ENCODE data around the gene TMEM229B.

TMEM229B gene

DNA sequence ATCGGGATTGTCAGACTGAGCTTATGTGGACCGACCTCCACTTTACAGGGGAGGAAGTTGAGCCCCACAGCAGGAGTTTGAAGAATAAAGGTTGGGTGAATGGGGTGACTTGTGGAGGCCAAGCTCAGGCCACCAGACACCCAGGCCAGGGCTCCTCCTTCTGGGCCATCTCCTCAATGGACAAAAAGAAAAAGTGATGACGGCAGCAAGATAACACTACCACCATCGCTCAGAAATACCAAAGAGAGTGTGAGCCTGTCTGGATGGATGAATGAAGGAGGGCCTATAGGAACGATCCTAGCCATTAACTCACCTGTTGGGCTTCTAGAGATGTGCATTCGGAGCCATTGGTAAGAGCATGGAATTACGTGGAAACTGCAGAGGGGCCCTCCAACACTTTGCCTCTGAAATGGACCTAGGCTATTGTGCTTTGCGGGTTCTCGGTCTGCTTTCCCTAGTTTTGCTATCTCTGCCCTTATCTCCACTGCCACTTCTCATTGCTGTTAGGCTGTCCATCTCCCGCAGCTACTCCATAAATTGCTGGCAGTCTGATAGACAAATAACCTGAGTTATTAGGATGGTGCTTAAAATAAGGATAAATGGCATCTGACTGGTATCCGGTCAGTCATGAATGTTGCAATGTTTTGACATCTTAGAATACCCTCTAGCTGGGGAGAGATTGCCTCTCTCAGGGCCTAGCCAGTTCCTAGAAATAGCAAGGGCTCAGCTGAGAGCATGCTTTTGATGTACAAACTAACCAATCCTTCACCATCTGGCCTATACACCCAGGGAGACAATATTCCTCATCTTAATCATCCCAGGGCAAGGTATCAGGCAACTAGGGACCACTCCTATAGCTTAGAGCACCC lies 66.9 kb downstream of the TMEM229B start:
- no peak overlapping the region for H3K27ac Mint-ChIP-seq
- peaks cover 5% of the 10 kb centered on the region for H3K4me1 Mint-ChIP-seq
- no peak for TF ChIP-seq CTCF (IDR thresholded peaks at IDR 0.05)
- no peak for DNase-seq
- H3K9me3 Mint-ChIP-seq, result no peaks in the 10 kb centered on the region
- peaks cover 9% of the 10 kb centered on the region for H3K27me3 Mint-ChIP-seq (ENCODE audit: low read depth, poor library complexity)
- H3K36me3 Mint-ChIP-seq (ENCODE audit: low read depth), result no peaks in the 10 kb centered on the region
- no peak overlapping the region for H3K4me3 Mint-ChIP-seq

Data from nephron progenitor cell (in vitro differentiated cells).